ENCODE results near the gene C1QBP. TPM values are rescaled to one million over a fixed set of nuclear protein-coding genes. Genes with fewer than 3 reads are reported as not detected.

C1QBP gene
- total RNA-seq, 1 donor from 2014 or later = 108 TPM

GRCh38 chr17:5399767-5400166 is 39.2 kb downstream of the C1QBP start:
- no peak overlapping the region for H3K4me3 Mint-ChIP-seq (ENCODE audit: low read depth)
- DNase-seq (ENCODE audit: low spot score, unreplicated experiment) = no peak
- no peaks in the 10 kb centered on the region for H3K27me3 Mint-ChIP-seq
- H3K4me1 Mint-ChIP-seq (ENCODE audit: low read depth) = no peaks in the 10 kb centered on the region
- no peaks in the 10 kb centered on the region for H3K9me3 Mint-ChIP-seq (ENCODE audit: low read depth)
- H3K36me3 Mint-ChIP-seq (ENCODE audit: insufficient read depth) = peaks cover 30% of the 10 kb centered on the region
- TF ChIP-seq CTCF (IDR thresholded peaks at IDR 0.05; ENCODE audit: unreplicated experiment) = no peak
- H3K27ac Mint-ChIP-seq = no peak overlapping the region

DNA sequence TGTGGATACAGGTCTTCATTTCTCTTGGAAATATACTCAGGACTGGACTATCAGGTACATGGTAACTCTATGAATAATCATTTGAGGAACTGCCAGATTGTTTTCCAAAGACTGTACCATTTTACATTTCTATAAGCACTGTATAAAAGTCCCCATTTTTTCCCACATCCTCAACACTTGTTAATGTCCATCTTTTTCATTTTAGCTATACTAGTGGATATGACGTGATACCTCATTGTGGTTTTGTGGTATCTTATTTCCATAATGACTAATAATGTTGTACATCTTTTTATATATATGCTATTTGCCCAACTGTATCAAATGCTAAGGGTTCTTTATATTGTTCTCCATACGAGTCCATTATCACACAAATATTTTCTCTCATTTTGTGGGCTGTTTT is 42.3 kb downstream of the C1QBP start:
- Mint-ChIP-seq H3K27me3 (no peaks in the 10 kb centered on the region), H3K27ac (no peak overlapping the region), H3K4me1 (ENCODE audit: low read depth) (peaks cover 8% of the 10 kb centered on the region), H3K9me3 (ENCODE audit: low read depth) (no peaks in the 10 kb centered on the region), H3K36me3 (ENCODE audit: insufficient read depth) (peaks cover 39% of the 10 kb centered on the region), H3K4me3 (ENCODE audit: low read depth) (no peak overlapping the region)
- TF ChIP-seq CTCF (IDR thresholded peaks at IDR 0.05; ENCODE audit: unreplicated experiment) = no peak
- no peak for DNase-seq (ENCODE audit: low spot score, unreplicated experiment)

DNA sequence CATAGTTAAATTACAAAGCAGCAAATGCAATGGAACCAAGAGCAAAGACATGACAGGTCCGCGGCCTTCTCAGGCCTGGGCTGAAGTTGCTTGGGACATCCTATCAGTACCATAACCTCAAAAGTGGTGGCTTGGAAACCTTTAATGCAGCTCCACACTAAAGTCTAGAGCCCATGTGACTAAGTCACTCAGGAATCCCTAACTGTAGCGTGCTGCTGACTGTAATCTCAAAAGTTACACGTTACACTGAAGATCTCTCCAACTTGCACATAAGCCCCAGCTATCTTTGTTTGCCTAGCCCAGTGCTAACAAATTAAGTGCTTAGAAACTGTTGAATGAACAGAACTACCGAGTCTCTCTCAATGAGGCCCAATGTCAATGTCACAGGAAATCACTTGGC is 47.3 kb downstream of the C1QBP start:
- H3K36me3 Mint-ChIP-seq (ENCODE audit: insufficient read depth) = peaks cover 32% of the 10 kb centered on the region
- H3K4me3 Mint-ChIP-seq (ENCODE audit: low read depth) = no peak overlapping the region
- TF ChIP-seq CTCF (IDR thresholded peaks at IDR 0.05; ENCODE audit: unreplicated experiment) = no peak
- H3K27me3 Mint-ChIP-seq = no peaks in the 10 kb centered on the region
- DNase-seq (ENCODE audit: low spot score, unreplicated experiment) = no peak
- H3K27ac Mint-ChIP-seq = no peak overlapping the region
- H3K4me1 Mint-ChIP-seq (ENCODE audit: low read depth) = peaks cover 8% of the 10 kb centered on the region
- H3K9me3 Mint-ChIP-seq (ENCODE audit: low read depth) = no peaks in the 10 kb centered on the region

Other genes starting within 250 kb of the C1QBP start
- gene ZNF594, start 247.3 kb downstream of the C1QBP start, total RNA-seq = 23.8 and 26.1 TPM in 2 replicates
- not detected in 2 replicates for gene SCIMP, start 204.3 kb downstream of the C1QBP start, total RNA-seq
- gene RABEP1, start 156.9 kb downstream of the C1QBP start, total RNA-seq = 46.2 and 50.1 TPM in 2 replicates
- gene NUP88, start 19.5 kb downstream of the C1QBP start, total RNA-seq = 64.9 and 79.0 TPM in 2 replicates
- 109 and 115 TPM in 2 replicates for gene RPAIN, start 19.0 kb downstream of the C1QBP start, total RNA-seq
- 26.0 and 26.9 TPM in 2 replicates for gene DHX33, start 29.8 kb upstream of the C1QBP start, total RNA-seq
- 84.6 and 94.4 TPM in 2 replicates for gene DERL2, start 47.0 kb upstream of the C1QBP start, total RNA-seq
- 27.4 and 30.0 TPM in 2 replicates for gene MIS12, start 47.4 kb upstream of the C1QBP start, total RNA-seq
- 24.0 and 25.3 TPM in 2 replicates for gene NLRP1, start 145.4 kb upstream of the C1QBP start, total RNA-seq